ENCODE measurements around the gene CARHSP1. TPM values are rescaled to one million over a fixed set of nuclear protein-coding genes. Genes with fewer than 3 reads are reported as not detected.
"Not testable (repeated sequence)": the region's sequence is repeated elsewhere in the genome, so short reads cannot be mapped to it uniquely, and the experiment has no call there.

The CARHSP1 gene
- total RNA-seq, 2 donors from 2014 or later = 88.1 to 106 TPM

- peak overlapping the region; percentile 53 to 72 for H3K27ac Mint-ChIP-seq
- H3K9me3 Mint-ChIP-seq = no peaks in the 10 kb centered on the region
- peaks cover 10 to 27% of the 10 kb centered on the region in 2 donors for H3K36me3 Mint-ChIP-seq
- ATAC-seq = no peak
- no peak for DNase-seq (ENCODE audit: low spot score in 2 of 2)
These were observed 15.7 kb downstream of the CARHSP1 start for GRCh38 chr16:8853150-8853549.

DNA sequence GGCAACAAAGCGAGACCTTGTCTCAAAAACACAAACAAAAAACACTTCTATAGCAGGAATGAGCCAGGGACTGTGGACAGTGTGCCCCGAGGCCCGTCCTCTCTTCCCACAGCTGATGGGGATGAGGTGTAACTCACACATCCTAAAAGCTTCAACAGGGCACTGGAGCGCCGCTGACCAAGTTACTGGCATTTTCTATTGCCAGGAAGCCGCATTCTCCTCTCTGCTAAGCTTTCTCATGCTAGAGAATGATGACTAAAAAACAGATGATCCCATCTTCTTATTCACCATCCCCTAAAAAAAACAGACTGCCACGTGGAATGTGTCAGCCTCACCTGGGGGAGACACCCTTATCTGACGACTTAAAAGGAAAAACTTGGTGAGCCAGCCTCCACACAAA, 16.3 kb downstream of the CARHSP1 start:
- ATAC-seq (no peak), DNase-seq (ENCODE audit: low spot score in 2 of 2) (no peak)
- Mint-ChIP-seq H3K9me3 (no peaks in the 10 kb centered on the region), H3K27ac (peak overlapping the region; percentile 53 to 72), H3K36me3 (peaks cover 10 to 22% of the 10 kb centered on the region in 2 donors)

- ATAC-seq (peak in 1 of 2 donors; percentile 4), DNase-seq (ENCODE audit: low spot score in 2 of 2) (no peak)
- H3K27ac Mint-ChIP-seq = peak overlapping the region; percentile 82
- H3K36me3 Mint-ChIP-seq = peaks cover 10 to 22% of the 10 kb centered on the region in 2 donors
- no peaks in the 10 kb centered on the region for H3K9me3 Mint-ChIP-seq
These were observed 16.9 kb downstream of the CARHSP1 start for GRCh38 chr16:8851761-8852403.

DNA sequence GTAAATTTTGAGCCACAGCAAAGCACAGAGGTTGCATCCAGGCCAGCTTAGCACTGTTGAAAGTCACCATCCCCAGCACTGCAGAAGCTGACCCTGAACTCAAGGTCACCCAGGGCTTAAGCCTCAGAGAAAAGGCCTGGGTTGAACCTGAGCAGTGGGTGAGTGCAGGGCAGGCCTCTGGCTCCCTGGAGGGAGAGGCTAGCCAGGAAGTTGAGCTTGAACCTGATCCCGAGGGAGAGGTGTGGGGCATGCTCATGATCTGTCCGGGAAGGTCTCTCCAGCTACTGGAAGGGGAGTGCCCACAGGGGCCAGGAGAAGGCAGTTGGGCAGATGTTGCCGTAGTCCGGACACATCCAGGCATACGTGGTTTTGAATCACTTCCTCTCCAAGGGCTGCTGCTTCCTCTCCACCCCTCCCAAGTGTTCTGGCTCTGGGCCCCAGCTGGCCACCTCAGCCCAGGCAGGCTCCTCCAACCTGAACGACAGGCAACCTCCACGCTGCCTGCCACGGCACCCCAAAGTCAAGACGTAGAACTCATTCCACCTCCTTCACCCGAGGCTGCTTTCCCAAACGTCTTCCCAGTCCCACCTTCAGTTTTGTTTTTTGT, 18.4 kb downstream of the CARHSP1 start:
- peak overlapping the region; percentile 82 to 93 for H3K27ac Mint-ChIP-seq
- no peaks in the 10 kb centered on the region for H3K9me3 Mint-ChIP-seq
- H3K36me3 Mint-ChIP-seq = peaks cover 10 to 22% of the 10 kb centered on the region in 2 donors
- ATAC-seq = peak; percentile 18 to 56
- DNase-seq (ENCODE audit: low spot score in 2 of 2) = no peak

DNA sequence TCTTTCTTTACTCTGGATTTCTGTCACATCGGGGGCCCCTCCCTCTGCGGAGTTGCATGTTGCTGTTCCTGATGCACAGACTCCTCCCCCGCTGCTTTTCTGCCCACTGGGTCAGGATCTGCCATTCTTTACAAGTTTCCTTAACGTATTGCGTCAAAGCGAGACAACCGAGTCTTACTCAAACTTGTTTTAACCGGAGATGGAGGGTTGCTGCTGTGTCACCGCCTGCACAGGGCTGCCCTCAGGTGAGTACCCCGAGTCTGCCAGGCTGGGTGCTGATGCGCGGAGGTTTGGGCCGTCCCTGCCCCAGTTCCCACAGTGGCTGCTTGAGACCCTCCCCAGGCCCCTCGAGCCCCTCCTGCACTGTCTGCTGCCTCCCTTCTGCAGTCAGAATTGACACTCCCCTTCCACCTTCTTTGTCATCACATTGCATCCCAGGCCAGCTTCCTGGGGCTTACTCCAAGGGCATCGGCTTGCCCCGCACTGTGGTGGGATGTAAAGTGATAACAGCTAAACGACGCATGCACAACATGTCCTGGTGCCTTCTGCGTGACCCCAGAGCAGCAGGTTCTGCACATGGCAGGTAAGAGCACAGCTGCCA, 19.3 kb downstream of the CARHSP1 start:
- no peaks in the 10 kb centered on the region for H3K9me3 Mint-ChIP-seq
- ATAC-seq = no peak
- DNase-seq (ENCODE audit: low spot score in 2 of 2) = no peak
- peak overlapping the region; percentile 82 to 93 for H3K27ac Mint-ChIP-seq
- H3K36me3 Mint-ChIP-seq = peaks cover 10 to 17% of the 10 kb centered on the region in 2 donors

GRCh38 chr16:8848939-8849391, 19.8 kb downstream of the CARHSP1 start:
- no peaks in the 10 kb centered on the region for H3K9me3 Mint-ChIP-seq
- peak overlapping the region; percentile 82 to 83 for H3K27ac Mint-ChIP-seq
- H3K36me3 Mint-ChIP-seq = peaks cover 10 to 17% of the 10 kb centered on the region in 2 donors
- ATAC-seq (no peak), DNase-seq (ENCODE audit: low spot score in 2 of 2) (no peak)

- H3K27ac Mint-ChIP-seq = no peak overlapping the region
- no peaks in the 10 kb centered on the region for H3K9me3 Mint-ChIP-seq
- DNase-seq (ENCODE audit: low spot score in 2 of 2) (no peak), ATAC-seq (no peak)
- H3K36me3 Mint-ChIP-seq = peaks cover 10 to 17% of the 10 kb centered on the region in 2 donors
These were observed 20.4 kb downstream of the CARHSP1 start for GRCh38 chr16:8848231-8848938.

GRCh38 chr16:8847623-8848022, 21.2 kb downstream of the CARHSP1 start:
- peaks cover 10 to 17% of the 10 kb centered on the region in 2 donors for H3K36me3 Mint-ChIP-seq
- H3K27ac Mint-ChIP-seq = no peak overlapping the region
- no peaks in the 10 kb centered on the region for H3K9me3 Mint-ChIP-seq
- no peak for ATAC-seq
- no peak for DNase-seq (ENCODE audit: low spot score in 2 of 2)

- Mint-ChIP-seq H3K9me3 (no peaks in the 10 kb centered on the region), H3K36me3 (peaks cover 10 to 17% of the 10 kb centered on the region in 2 donors), H3K27ac (no peak overlapping the region)
- no peak for ATAC-seq
- no peak for DNase-seq (ENCODE audit: low spot score in 2 of 2)
These were observed 21.7 kb downstream of the CARHSP1 start for GRCh38 chr16:8847145-8847544.

DNA sequence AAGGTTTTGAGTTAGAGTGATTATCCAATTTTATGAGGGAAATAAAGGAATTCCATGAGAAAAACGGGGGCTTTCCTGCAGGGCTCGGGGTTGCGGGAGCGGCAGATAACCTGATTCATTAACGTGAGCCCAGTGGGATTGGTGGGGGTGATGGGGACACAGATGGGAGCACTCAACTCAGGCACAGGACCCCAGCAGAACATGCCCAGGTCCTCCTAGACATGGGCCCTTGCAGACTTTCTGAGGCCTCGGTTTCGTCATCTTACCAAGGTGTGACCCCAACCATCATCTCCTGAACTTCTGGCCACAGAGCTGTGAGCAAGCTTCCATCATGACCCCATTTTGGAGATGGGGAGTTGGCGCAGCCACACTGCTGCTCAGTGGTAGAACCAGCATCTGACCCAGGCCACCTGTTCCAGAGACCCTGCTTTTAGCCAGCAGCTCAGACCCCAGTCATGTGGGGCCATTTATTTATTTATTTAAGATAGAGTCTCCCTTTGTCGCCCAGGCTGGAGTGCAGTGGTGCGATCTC, 22.3 kb downstream of the CARHSP1 start:
- H3K9me3 Mint-ChIP-seq = no peaks in the 10 kb centered on the region
- peaks cover 10 to 12% of the 10 kb centered on the region in 2 donors for H3K36me3 Mint-ChIP-seq

DNA sequence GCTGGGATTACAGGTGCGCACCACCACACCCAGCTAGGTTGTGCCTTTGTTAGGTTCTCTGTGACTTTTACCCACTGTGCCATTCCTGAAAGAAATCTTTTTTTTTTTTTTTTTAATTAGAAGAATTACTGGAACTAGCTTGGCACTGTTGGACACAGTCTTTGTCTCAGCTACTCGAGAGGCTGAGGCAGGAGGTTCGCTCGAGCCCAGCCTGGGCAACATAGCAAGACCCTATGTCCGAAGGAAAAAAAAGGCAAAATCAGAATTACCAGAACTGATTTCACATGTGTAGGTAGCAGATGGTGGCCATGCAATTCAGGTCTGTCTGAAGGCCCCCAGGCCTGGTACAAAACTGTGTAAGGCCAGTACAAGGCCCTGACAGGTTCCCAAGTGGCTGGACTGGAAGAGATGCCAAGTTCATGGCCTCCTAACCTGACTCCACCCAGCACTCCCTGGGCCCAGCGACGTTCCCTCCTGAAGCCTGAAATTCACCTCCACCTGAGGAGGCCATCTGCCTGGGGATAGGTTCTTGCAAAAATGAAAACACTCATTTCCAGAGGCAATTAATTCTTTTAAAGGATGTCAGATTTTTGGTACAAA, 23.0 kb downstream of the CARHSP1 start:
- no peak for DNase-seq (ENCODE audit: low spot score in 2 of 2)
- no peaks in the 10 kb centered on the region for H3K9me3 Mint-ChIP-seq
- H3K27ac Mint-ChIP-seq = peak overlapping the region in 1 of 2 donors; percentile 34
- H3K36me3 Mint-ChIP-seq = peaks cover 10% of the 10 kb centered on the region in 2 donors
- no peak for ATAC-seq

More for the DNA sequence above, 22.3 kb downstream of the CARHSP1 start:
- no peak overlapping the region for H3K27ac Mint-ChIP-seq
- no peak for DNase-seq (ENCODE audit: low spot score in 2 of 2)
- ATAC-seq = no peak

DNA sequence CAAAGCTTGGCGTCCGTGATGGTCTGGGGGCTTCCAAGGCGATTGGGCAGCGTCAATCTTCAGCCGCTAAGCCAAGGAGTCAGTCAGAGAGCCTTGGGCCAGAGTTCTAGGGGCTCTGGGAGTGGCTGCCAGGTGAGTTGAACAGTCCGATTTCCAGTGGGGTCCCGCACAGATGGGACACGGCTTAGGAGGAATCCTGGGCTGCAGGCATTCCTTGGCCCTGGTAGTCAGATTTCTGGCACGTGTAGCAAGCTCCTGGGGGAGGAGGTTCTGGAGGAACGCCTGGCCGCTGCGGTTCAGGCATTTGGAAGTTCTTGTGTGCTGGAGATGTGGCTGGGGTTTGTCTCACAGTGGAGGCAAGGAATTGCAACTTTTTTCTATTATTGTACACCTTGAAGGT, 25.5 kb downstream of the CARHSP1 start:
- H3K9me3 Mint-ChIP-seq; ATAC-seq; H3K36me3 Mint-ChIP-seq; DNase-seq (ENCODE audit: low spot score in 2 of 2): not testable (repeated sequence)
- peak overlapping the region in 1 of 2 donors; percentile 81 for H3K27ac Mint-ChIP-seq

DNA sequence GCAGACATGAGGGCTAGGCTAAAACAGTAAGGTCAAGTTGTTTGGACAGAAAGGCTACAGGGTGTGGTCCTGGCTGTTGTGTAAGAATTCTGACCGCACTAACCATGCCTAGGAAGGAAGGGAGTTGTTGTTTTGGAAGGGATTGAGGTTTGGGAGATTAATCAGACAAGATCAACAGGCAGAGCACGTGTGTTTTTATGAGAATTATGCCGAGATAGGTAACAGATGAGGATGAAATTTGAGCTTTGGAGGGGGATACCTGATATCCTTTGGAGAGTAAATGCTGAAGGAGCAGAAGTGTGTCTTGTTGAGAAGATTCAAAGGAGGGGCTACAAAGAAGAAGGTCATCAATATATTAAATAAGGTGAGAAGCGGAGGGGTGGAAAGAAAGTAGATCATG, 26.8 kb downstream of the CARHSP1 start:
- ATAC-seq; H3K9me3 Mint-ChIP-seq; DNase-seq (ENCODE audit: low spot score in 2 of 2); H3K36me3 Mint-ChIP-seq: not testable (repeated sequence)
- peak overlapping the region; percentile 9 to 58 for H3K27ac Mint-ChIP-seq

- DNase-seq (ENCODE audit: low spot score in 2 of 2); H3K9me3 Mint-ChIP-seq; H3K36me3 Mint-ChIP-seq; ATAC-seq; H3K27ac Mint-ChIP-seq: not testable (repeated sequence)
These were observed 31.2 kb downstream of the CARHSP1 start for GRCh38 chr16:8837594-8837993.

- H3K9me3 Mint-ChIP-seq; DNase-seq (ENCODE audit: low spot score in 2 of 2); H3K36me3 Mint-ChIP-seq; H3K27ac Mint-ChIP-seq; ATAC-seq: not testable (repeated sequence)
These were observed 32.0 kb downstream of the CARHSP1 start for GRCh38 chr16:8836797-8837196.

GRCh38 chr16:8832717-8833105, 36.1 kb downstream of the CARHSP1 start:
- ATAC-seq (no peak), DNase-seq (ENCODE audit: low spot score in 2 of 2) (no peak)
- Mint-ChIP-seq H3K27ac (peak overlapping the region in 1 of 2 donors; percentile 41), H3K36me3 (peaks cover 9 to 13% of the 10 kb centered on the region in 2 donors), H3K9me3 (no peaks in the 10 kb centered on the region)
